Measurements from ENCODE around the gene BAIAP2L1. TPM values are rescaled to one million over a fixed set of nuclear protein-coding genes. Genes with fewer than 3 reads are reported as not detected.

The BAIAP2L1 gene
- total and polyA plus RNA-seq, 2 of the 8 experiments (the other 6 are each of a cell fraction or from before 2014, with no cell fraction given), result 19.2 to 42.9 TPM

DNA sequence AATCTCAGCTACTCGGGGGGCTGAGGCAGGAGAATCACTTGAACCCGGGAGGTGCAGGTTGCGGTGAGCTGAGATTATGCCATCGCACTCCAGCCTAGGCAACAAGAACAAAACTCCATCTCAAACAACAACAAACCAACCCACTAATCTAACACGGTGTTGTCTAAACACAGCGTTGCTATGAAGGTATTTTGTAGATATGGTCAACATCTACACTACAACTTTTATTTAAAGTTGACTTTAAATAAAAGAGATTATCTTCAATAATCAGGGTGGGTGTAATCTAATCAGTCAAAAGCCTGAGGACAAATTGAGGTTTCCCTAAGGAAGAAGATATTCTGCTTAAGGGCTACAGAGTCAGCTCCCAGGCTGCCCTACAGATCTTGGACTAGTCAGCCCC, 24.2 kb downstream of the BAIAP2L1 start:
- no peak overlapping the region for H2BK120ac ChIP-seq (replicated peaks; ENCODE audit: low read depth, low read length)
- no peaks in the 10 kb centered on the region for H3K23me2 ChIP-seq (ENCODE audit: low read depth, low read length)
- H3K18ac ChIP-seq (ENCODE audit: extremely low read depth, low read length), result no peak overlapping the region
- H3K4me3 ChIP-seq (ENCODE audit: extremely low read depth in 1 of 4, insufficient read depth in 2 of 4, low read depth in 3 of 4, low read length in 4 of 4), result no peak overlapping the region
- H3K56ac ChIP-seq (replicated peaks; ENCODE audit: insufficient read length, low read depth, low read length), result no peak overlapping the region
- ChIA-PET POLR2A (ENCODE audit: partially characterized antibody) (interaction anchor here (1.1 to 1.7 kb wide), 2 partner anchors 12 to 24 kb away, joined by 3 to 4 read pairs; partner anchors contain the start of gene BAIAP2L1), CTCF (ENCODE audit: partially characterized antibody) (interaction anchor here (1.2 to 1.8 kb wide), 2 partner anchors 9 to 25 kb away, joined by 3 to 6 read pairs; partner anchors contain the start of gene BAIAP2L1)
- H3K4ac ChIP-seq (replicated peaks; ENCODE audit: insufficient read length, low read depth, low read length), result no peak overlapping the region
- no peak overlapping the region for H3K27ac ChIP-seq (ENCODE audit: low read depth, low read length)
- H3K14ac ChIP-seq (ENCODE audit: insufficient read length), result no peak overlapping the region
- no peak overlapping the region for H2AFZ ChIP-seq (ENCODE audit: low read length)
- no peak overlapping the region for H4K91ac ChIP-seq (replicated peaks; ENCODE audit: insufficient read length, low read length)
- H3K27me3 ChIP-seq (replicated peaks in 1 of 4; ENCODE audit: control insufficient read depth in 3 of 4, extremely low read depth in 1 of 4, insufficient read depth in 3 of 4, low read length in 3 of 4), result no peaks in the 10 kb centered on the region
- H3K9ac ChIP-seq (replicated peaks in 1 of 4; ENCODE audit: extremely low read depth in 1 of 4, low read depth in 3 of 4, low read length in 3 of 4), result no peak overlapping the region
- 97% methylated on average over 6 of the region's 6 CpGs; no CpG with 5 or more reads in 1 of the 2 experiments for WGBS, 2 experiments (ENCODE audit: extremely low coverage in 1 of 2, insufficient coverage in 1 of 2, insufficient read length in 1 of 2, insufficient replicate concordance in 2 of 2, low coverage in 1 of 2, low lambda C conversion rate in 2 of 2, missing lambda C conversion rate in 1 of 2)
- H4K8ac ChIP-seq (ENCODE audit: extremely low read depth, insufficient read depth, low read length), result no peak overlapping the region
- peaks cover 12% of the 10 kb centered on the region; the same call in 1 of the 2 replicates for H3K79me1 ChIP-seq (ENCODE audit: low read depth, low read length)
- no peak for FAIRE-seq
- H4K20me1 ChIP-seq (replicated peaks in 1 of 2; ENCODE audit: control insufficient read depth in 1 of 2, insufficient read depth in 2 of 2, low read length in 2 of 2), result peaks cover 2 to 3% of the 10 kb centered on the region in 2 experiments
- no peak overlapping the region for H3K4me2 ChIP-seq (ENCODE audit: insufficient read depth in 1 of 2, low read depth in 2 of 2, low read length in 2 of 2)
- H3K36me3 ChIP-seq (ENCODE audit: control insufficient read depth in 2 of 4, insufficient read depth in 4 of 4, low read length in 3 of 4), result no peaks in the 10 kb centered on the region; a peak in 1 of 8 replicates
- H3K79me2 ChIP-seq (ENCODE audit: control insufficient read depth in 1 of 2, insufficient read depth in 2 of 2, low read length in 2 of 2), result peaks cover 0 to 68% of the 10 kb centered on the region in 2 experiments
- H3K9me3 ChIP-seq (ENCODE audit: insufficient read depth in 2 of 2, low read depth in 1 of 2, low read length in 1 of 2), result no peaks in the 10 kb centered on the region
- no peak overlapping the region for H4K5ac ChIP-seq (ENCODE audit: insufficient read length, low read depth, low read length)
- H2BK20ac ChIP-seq (ENCODE audit: low read length), result no peak overlapping the region
- no peak overlapping the region for H2BK5ac ChIP-seq (ENCODE audit: low read depth, low read length)
- H3K23ac ChIP-seq (ENCODE audit: insufficient read length), result no peak overlapping the region
- H2BK12ac ChIP-seq (ENCODE audit: low read depth, low read length), result no peak overlapping the region
- no peak for TF ChIP-seq HDAC6 (IDR thresholded peaks at IDR 0.05; ENCODE audit: low read depth, low read length)
- no peak for TF ChIP-seq POLR2AphosphoS5 (IDR thresholded peaks at IDR 0.05; ENCODE audit: low read depth, low read length)
- TF ChIP-seq BACH1 (IDR thresholded peaks at IDR 0.05; ENCODE audit: low read length), result no peak
- TF ChIP-seq POU5F1 (IDR thresholded peaks at IDR 0.05; ENCODE audit: low read depth, low read length), result no peak
- TF ChIP-seq NRF1 (IDR thresholded peaks at IDR 0.05; ENCODE audit: low read depth, low read length), result no peak
- no peak for TF ChIP-seq SP2 (IDR thresholded peaks at IDR 0.05; ENCODE audit: low read length)
- TF ChIP-seq, protein P1, sequence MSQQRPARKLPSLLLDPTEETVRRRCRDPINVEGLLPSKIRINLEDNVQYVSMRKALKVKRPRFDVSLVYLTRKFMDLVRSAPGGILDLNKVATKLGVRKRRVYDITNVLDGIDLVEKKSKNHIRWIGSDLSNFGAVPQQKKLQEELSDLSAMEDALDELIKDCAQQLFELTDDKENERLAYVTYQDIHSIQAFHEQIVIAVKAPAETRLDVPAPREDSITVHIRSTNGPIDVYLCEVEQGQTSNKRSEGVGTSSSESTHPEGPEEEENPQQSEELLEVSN (IDR thresholded peaks at IDR 0.05), result no peak
- TF ChIP-seq HDAC2 (IDR thresholded peaks at IDR 0.05; ENCODE audit: borderline replicate concordance in 1 of 2, low read depth in 2 of 2, low read length in 2 of 2), result no peak
- TF ChIP-seq POLR2A (IDR thresholded peaks at IDR 0.05; ENCODE audit: control extremely low read depth in 1 of 2, low read depth in 2 of 2, low read length in 2 of 2), result no peak
- no peak for TF ChIP-seq SIRT6 (IDR thresholded peaks at IDR 0.05; ENCODE audit: low read length)
- H3K4me1 ChIP-seq (replicated peaks in 1 of 4; ENCODE audit: control insufficient read depth in 3 of 4, insufficient read depth in 4 of 4, low read length in 3 of 4), result no peaks in the 10 kb centered on the region
- no peak for DNase-seq (ENCODE audit: low read depth in 1 of 2, low spot score in 2 of 2)
- no peak overlapping the region for H2AK5ac ChIP-seq (ENCODE audit: low read depth, low read length)
- no peak overlapping the region for H2BK15ac ChIP-seq (ENCODE audit: low read length)
